Adipose tissue (tissue), 3 donors: ENCODE data around the gene EDRF1. TPM values are rescaled to one million over a fixed set of nuclear protein-coding genes. Genes with fewer than 3 reads are reported as not detected.
"Not testable (repeated sequence)": the region's sequence is repeated elsewhere in the genome, so short reads cannot be mapped to it uniquely, and the experiment has no call there.

Source experiments
- H3K27ac ChIP-seq: one replicate; pipeline ENCODE4 v1.5.1; 2013; ENCODE audit warnings: low read depth, low read length
- WGBS, 3 donors: extraction: QIAGEN DNeasy Blood & Tissue Kit; methylation state at CpG; one replicate each; pipeline ENCODE4 v1.1.7; 2013; 5-methylcytosine and 5-hydroxymethylcytosine counted together
- polyA plus RNA-seq, 3 donors: library from polyadenylated mRNA; stranded (reverse); fragments of 200-250 nt; gene quantifications; one replicate each; pipeline ENCODE4 v1.2.3, GENCODE V29; 2013
- donor health status: healthy with polysubstance abuse.
- donor health status: Bipolar disorder and iron deficiency.
- donor health status: healthy.

EDRF1 gene
- polyA plus RNA-seq, 3 donors = 8.5 to 14.4 (median 8.8) TPM

DNA sequence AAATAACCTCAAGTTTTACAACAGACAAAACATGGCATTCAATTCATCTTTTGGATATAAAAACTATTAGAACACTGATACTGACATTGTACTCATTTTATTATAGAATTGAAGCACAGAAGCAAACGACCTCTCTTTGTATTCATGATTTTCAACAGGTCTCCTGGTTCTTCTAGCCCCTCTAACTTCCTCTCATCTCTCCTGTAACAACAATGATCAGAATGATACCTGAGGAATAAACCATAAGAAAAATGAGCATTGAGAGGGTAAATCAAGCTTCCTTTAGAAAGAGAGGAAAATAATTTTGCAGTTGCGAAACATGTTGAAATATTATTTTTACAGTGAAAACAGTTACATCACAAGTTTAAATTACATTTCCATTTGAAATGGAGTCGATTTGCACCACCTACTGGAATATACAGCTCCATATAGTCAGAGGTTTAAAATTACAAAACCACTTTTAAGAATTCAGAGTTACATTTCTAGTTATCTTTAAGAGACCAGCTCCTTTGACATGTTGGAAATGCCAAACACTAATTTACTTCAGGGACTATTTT, 19.1 kb upstream of the EDRF1 start:
- H3K27ac ChIP-seq = no peak overlapping the region
- 35 to 67% (median 46%) methylated on average over 3 of the region's 3 CpGs for WGBS, 3 donors

DNA sequence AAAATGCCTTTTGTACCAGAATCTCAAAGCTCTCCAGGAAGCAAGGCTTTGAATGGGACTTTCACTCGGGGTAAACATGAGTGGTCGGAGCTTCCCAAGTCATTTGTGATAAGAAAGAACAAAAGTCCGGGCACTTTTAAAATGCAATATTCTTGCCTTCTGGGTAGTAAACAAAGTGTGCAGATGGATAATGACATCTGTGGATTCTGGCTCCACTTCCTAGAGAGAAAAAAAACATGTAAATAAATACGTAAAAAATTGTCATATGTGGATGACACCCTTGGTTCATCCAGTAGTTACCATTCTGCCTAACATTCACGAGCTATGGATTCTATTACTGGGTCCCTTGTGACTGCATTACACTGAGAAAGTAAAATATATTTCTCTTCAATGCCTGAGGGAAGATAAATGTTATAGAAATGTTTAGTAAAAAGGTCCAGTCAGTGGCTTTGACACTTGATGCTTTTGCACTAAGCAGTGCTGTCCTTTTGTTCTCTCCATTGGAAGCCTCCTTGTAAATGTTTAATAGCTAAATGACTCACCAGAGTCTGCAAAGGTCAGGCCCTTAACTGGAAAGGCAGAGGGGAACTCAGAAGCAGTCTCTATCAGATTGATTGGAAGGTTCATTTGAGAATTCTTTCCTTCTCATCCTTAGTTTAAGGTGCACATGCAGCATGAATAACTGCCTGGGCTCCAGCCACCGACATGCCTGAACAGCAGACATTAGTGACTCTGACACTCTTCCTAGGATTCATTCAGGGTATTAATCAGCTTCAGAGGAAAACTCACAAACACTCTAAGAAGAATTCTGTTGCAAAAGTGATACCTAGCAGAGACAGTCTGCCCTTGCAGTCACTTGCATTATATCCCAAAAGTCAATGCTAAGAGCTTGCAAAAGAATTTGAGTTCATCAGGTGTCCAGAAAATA, 11.7 kb upstream of the EDRF1 start:
- WGBS, 3 donors = 70 to 82% (median 75%) methylated on average over 6 of the region's 6 CpGs
- no peak overlapping the region for H3K27ac ChIP-seq

DNA sequence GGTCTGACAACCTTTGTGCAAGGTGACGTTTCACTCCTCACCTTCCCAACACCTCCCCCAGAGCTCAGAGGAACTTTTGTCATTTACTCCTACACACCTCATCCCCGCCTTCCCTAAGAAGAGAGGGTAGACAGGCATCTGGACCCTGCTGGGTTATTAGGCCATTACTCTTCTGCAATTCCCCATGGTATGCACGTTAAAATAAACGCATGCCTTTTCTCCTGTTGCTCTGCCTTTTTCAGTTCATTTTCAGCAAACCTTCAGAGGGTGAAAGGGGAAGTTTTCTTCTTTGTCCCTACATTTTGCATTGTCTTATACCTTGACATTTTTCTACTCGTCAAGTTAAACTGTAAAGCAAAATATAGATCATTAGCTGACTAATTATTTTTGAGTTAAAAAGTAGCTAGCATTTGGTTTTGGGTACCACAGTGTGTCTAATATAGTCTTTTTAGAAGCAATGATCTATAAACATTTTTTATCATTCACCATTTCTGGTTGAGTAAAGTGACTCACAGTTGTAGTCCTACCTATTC, 10.5 kb upstream of the EDRF1 start:
- no peak overlapping the region for H3K27ac ChIP-seq
- 63 to 78% (median 68%) methylated on average over 5 of the region's 5 CpGs for WGBS, 3 donors

DNA sequence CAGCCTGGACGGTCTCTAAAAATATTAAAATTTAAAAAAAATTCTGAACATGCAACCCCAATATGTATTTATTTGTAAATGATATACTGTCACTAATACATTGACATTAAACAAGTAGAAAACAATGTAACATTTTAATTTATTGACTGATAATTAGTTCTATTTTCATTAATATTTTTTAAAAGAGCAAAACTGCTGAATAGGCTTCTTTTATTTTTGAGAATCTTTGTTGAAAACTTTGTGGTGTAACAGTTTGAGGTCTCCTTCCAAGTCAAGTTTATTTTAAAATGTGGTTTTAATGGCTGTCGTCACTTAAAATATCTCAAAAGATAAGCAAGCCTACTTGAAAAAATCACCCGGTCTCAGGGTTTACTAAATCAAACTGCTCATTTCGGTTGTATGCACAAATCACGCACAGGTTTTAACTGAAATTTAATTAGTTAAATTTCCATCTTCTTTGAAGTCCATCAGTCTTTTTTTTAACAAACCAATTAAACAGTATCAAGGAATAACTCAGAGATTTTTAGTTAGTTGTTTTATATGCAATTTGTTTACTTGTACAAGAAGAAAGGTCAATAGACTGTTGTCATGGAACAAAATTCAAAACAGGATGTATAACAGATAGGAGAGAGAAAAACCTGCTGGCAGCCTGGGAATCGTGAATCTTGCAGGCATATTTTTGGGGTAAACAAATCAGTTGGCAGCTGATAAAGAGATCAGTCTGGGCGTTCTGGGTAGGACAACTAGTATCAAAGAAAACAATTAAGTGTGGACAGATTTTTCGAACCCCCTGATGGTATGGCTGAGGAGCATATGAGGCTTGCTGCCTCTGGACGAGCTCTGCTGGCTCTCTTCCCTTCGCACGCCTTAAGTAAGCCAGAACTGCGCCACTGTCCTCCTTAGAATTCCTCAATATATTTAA, 9.7 kb upstream of the EDRF1 start:
- 39 to 53% (median 47%) methylated on average over 12 of the region's 12 CpGs for WGBS, 3 donors

DNA sequence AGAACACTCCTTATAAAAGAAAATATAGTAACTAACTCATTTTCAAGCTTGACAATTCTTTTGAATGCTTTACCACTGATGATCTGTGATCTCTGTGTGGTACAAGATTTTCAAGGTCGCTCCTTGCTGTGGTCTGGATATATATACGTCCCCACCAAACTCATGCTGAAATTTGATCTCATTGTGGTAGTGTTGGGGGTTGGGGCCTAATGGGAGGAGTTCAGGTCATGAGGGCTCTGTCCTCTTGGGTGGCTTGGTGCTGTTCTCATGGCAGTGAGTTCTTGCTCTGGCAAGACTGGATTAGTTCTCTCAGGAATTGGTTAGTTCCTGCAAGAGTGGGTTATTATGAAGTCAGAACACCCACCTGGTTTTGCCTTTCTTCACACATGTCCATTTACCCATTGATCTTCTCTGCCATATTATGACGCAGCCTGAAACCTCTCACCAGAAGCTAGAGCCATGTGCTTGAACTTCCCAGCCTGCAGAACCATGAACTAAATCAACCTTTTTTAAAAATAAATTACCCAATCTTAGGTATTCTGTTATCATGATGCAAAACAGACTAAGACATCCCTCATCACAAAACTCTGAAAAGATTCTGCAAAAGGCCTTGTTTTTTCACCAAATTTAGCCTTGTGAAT, 8.3 kb upstream of the EDRF1 start:
- 82 to 95% (median 91%) methylated on average over 3 of the region's 3 CpGs for WGBS, 3 donors
- no peak overlapping the region for H3K27ac ChIP-seq

More for the DNA sequence above, 9.7 kb upstream of the EDRF1 start:
- no peak overlapping the region for H3K27ac ChIP-seq

DNA sequence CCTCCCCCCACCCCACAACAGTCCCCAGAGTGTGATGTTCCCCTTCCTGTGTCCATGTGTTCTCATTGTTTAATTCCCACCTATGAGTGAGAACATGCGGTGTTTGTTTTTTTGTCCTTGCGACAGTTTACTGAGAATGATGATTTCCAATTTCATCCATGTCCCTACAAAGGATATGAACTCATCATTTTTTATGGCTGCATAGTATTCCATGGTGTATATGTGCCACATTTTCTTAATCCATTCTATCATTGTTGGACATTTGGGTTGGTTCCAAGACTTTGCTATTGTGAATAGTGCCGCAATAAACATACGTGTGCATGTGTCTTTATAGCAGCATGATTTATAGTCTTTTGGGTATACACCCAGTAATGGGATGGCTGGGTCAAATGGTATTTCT, 4.8 kb upstream of the EDRF1 start:
- not testable (repeated sequence) for H3K27ac ChIP-seq
- WGBS, 3 donors = 96 to 98% (median 98%) methylated on average over 3 to 4 of the region's 4 CpGs

DNA sequence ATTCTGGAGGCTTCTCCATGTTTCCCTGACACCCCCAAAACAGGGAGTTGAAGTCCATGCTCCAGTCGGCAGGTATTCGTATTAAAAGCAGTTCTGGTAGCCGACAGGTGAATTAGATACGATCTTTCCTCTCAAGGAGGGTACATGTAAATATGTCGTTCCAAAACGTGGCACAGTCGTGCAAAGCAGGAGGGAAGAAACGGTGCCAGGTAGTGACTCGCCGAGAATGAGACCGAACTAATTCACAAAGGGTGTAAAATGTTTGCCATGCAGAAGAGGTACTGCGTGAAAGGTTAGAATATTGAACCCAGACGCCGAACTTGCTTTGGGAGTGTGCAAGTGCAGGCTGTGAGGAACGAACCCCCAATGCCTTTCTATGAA, 483 bp downstream of the EDRF1 start:
- WGBS, 3 donors = 0 to 1% (median 0%) methylated on average over 15 of the region's 15 CpGs
- H3K27ac ChIP-seq = peak overlapping the region; percentile 56

DNA sequence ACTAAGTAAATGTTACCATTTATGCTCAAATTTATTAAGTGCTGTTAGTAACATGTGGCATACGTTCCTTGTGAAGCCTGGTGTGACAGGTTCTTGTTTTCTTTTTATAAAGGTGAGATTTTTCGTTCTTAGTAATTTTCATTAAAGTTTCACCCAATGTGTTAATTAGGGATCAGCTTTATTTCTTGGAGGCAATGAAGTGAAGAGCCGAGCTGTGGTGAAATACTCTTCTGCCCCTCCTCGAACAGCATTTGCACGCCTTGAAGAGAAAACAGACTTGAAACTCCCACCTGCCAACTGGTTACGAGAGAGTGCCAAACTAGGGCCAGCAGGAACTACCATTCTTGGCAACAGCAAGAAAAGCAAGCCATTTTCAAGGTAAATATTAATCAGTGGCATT, 1.5 kb downstream of the EDRF1 start:
- no peak overlapping the region for H3K27ac ChIP-seq
- 40 to 91% (median 90%) methylated on average over 6 of the region's 6 CpGs for WGBS, 3 donors

DNA sequence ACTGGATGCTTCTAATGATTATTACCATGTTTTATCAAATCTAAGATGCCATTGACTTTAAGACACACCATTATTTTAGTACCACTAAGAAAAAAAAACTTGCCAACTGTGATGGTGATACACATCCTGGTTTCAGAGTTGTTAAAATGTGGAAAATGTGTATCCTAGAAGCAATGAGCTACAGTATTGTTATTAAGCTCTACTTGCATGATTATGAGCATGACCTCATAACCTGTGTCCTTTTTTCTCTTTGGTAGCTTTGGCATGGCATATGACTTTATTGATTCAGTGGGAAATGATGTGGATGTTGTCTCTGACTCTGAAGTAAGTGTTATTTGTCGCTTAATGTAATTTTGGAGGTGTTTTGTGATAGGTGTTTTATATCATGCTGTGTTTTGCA, 3.3 kb downstream of the EDRF1 start:
- WGBS, 3 donors = 96 to 98% (median 97%) methylated on average over 1 of the region's 1 CpG

DNA sequence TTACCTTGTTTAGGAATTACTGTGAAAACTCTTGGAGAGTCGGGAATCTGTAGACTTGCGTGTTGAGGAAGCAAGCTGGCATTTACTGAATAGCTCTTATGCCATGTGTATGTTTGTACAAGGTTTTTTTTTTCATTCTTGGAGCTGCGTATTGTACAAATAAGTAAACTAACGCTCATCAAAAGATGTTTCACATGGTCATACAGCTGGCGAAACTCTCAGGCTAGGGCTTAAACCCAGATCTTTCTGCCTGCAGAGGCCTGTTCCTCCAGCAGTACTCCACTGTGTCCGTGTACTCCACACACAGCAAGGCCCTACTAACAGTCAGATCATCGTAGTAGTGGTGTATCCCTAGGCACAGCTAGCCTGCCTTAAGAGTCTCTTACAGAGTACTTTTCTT, 7.4 kb downstream of the EDRF1 start:
- 47 to 96% (median 96%) methylated on average over 7 of the region's 7 CpGs for WGBS, 3 donors
- no peak overlapping the region for H3K27ac ChIP-seq

More for the DNA sequence above, 3.3 kb downstream of the EDRF1 start:
- H3K27ac ChIP-seq = no peak overlapping the region

DNA sequence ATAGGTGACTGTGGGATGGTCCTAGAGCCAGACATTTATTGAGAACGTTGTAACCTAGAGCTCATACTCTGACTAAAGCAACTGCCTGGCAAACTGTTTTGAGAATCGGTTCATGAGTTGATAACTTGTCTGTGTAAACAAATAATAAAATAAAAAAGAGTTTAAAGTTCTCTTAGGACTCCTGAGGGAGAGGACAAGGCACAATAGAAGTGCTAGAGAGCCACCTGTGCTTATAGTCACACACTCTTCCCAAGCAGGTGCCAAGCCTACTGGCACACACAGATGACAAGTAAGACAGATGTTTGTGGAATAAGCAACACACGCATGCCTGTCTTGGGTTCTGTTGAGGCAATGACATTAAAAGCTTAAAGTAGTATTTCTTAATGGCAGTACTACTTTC, 7.9 kb downstream of the EDRF1 start:
- 26 to 63% (median 58%) methylated on average over 3 of the region's 3 CpGs for WGBS, 3 donors
- no peak overlapping the region for H3K27ac ChIP-seq

DNA sequence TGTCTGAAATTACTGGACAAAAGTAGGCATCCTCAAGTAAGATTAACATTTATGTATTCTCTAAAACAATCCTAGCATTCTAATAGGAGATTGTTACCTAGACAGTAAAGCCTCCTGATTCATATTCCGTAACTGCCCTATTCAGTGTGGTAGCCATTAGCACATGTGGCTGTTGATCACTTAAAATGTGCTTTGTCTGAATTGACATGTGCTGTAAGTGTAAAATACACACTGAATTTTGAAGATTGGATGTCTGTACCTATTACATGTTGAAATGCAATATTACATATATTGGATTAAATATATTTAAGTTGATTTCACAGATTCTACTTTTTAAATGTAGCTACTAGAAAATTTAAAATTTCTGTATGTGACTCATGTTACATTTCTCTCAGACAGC, 14.6 kb downstream of the EDRF1 start:
- no peak overlapping the region for H3K27ac ChIP-seq
- 95 to 98% (median 97%) methylated on average over 1 of the region's 1 CpG for WGBS, 3 donors

DNA sequence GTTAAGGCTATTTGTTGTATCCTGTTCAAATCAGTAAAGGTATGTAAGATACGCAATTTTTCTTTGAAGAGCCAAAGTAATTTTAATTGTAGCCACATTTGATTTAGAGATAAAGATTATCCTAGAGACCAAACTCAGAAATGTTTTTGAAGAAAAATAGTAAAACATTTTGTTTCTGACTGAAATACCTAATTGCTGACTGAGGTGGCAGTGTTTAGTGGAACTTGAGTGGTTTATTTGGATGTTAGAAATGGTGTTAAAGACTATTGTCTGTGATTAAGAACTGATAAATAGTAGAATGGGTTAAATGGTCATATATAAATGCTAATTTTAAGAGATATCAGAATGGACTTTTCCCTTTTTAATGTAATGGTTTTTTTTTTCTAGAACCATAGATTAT, 15.3 kb downstream of the EDRF1 start:
- H3K27ac ChIP-seq = no peak overlapping the region
- 90 to 100% (median 90%) methylated on average over 1 of the region's 1 CpG for WGBS, 3 donors

DNA sequence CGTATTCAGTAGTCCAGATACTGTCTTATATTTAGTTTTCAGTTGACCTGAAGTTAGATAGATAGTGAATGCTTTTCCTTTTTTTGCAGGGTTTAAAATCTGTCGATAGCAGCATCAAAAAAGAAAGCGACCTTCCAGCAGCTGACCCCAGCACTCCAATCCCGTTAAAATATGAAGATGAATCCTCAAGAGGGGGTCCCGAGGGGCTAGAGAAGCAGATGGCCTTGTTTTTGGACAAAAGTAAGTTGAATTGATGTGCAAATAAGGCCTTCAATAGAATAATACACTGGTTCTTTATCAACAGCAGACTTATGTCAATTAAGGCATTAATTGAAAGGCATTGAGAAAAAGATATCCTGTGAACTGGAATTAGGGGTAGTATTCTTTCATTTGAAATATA, 18.7 kb downstream of the EDRF1 start:
- WGBS, 3 donors = 88 to 91% (median 90%) methylated on average over 5 of the region's 5 CpGs
- no peak overlapping the region for H3K27ac ChIP-seq

DNA sequence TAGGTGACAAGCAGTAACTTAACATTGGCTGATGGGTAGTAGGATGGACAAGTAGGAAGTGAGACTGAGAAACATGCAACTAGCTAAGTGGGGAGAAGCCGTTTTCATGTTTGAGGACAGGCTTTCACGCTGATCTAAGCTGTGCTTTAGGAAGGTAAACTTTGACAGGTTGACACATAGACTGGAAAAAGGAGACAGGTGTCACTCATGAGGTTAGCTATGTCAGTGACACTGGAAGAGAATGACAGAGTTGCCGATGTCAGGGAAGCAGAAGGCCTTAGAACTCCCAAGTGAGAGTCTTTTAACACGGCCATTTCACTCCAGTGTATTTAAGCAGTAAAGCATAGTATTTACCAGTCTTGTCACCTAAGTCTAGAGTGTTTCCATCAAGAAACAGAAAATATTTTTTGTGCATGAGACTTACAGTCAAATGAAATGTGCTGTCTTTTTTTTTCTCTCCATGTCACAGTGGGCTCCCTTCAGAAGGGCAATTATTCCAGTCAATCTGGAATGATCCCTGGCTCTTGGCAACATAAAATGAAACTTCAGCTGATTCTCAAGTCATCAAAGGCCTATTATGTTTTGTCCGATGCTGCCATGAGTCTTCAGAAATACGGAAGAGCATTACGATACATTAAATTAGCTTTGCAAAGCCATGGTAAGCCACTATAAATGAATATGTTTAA, 20.6 kb downstream of the EDRF1 start:
- no peak overlapping the region for H3K27ac ChIP-seq
- 89 to 95% (median 93%) methylated on average over 7 of the region's 7 CpGs for WGBS, 3 donors

DNA sequence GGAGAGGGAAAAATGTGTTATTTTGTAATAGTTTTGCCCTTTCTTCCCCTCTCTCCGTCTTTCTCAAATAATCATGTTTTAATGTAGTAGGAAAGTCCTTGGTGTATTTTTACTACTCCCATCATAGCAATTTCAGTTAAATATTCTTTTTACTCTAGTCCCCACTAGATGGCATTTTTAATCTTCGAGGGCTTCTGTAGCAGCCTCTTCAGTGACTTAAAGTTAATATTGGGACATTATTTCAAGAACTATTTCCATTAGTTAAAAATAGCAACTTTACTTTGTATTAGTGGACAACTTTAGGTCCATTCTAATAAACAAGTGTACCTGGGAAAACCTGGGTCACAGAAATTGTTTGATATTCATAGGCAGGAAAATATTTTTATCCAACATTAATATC, 23.0 kb downstream of the EDRF1 start:
- H3K27ac ChIP-seq = no peak overlapping the region

DNA sequence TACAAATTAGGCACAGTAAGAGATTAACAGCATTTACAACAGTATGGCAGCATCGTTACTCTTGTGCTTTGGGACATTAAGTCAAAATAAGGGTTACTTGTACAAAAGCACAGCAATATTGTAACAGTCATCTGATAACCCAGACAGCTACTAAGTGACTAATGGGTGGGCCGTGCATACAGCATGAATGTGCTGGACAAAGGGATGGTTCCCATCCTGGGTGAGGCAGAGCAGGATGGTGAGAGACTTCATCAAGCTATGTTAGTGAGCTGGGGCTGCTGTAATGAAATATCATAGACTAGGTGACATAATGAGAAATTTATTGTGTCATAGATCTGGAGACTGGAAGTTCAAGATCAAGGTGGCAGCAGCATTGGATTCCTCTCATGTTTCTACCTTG, 25.4 kb downstream of the EDRF1 start:
- WGBS, 3 donors = 94 to 95% (median 94%) methylated on average over 2 of the region's 2 CpGs
- no peak overlapping the region for H3K27ac ChIP-seq

More for the DNA sequence above, 23.0 kb downstream of the EDRF1 start:
- WGBS, 3 donors = 34 to 59% (median 48%) methylated on average over 2 of the region's 2 CpGs

DNA sequence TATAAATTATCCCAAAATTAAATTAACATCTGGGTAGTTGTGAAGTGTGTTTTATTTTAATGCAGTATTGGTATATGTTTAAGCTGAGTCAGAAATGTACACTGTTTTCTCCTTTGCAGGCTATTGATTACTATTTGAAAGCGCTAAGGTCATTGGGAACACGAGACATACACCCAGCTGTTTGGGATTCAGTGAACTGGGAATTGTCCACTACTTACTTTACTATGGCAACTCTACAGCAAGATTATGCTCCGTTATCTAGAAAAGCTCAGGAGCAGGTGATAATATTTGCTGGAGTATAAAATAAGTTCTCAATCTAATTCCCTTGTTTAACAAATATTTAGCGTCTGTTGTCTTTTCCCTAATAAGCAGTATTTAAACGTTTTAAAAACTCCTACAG, 27.9 kb downstream of the EDRF1 start:
- WGBS, 3 donors = 43 to 94% (median 87%) methylated on average over 5 of the region's 5 CpGs
- no peak overlapping the region for H3K27ac ChIP-seq
